Activated CD4-positive, alpha-beta T cell treated with anti-CD3 and anti-CD28 coated beads, Interleukin-10, Interleukin-2, amounts not matched to agents 100 ng/mL and 50 ng/mL, durations not matched to agents 16 hours and 8 hours (primary cell): ENCODE results near the gene PCDH10.
A peak's percentile ranks its signal among the peaks of the same experiment; 100 is the strongest.

Experiments used
- DNase-seq: peaks from one replicate; pipeline ENCODE4 v3.0.0-alpha.2; 2020

The PCDH10 gene

GRCh38 chr4:133148690-133149363, at the start of gene PCDH10:
Gene PCDH10 (plus strand): TSS chr4:133149294. CDS start chr4:133150141, 847 bp downstream.
- DNase-seq = peak; percentile 66

GRCh38 chr4:133102043-133102442, 47.1 kb upstream of the PCDH10 start:
- no peak for DNase-seq

GRCh38 chr4:133102612-133103409, 46.3 kb upstream of the PCDH10 start:
- DNase-seq = no peak

- no peak for DNase-seq
Observed at GRCh38 chr4:133112641-133113040, 36.5 kb upstream of the PCDH10 start.

- DNase-seq = no peak
Observed at GRCh38 chr4:133124746-133125145, 24.3 kb upstream of the PCDH10 start.

- no peak for DNase-seq
Observed at GRCh38 chr4:133127500-133127899, 21.6 kb upstream of the PCDH10 start.

- no peak for DNase-seq
Observed at GRCh38 chr4:133129237-133129636, 19.9 kb upstream of the PCDH10 start.

- no peak for DNase-seq
Observed at GRCh38 chr4:133130171-133130570, 18.9 kb upstream of the PCDH10 start.

GRCh38 chr4:133131829-133132460, 17.1 kb upstream of the PCDH10 start:
- no peak for DNase-seq

- DNase-seq = no peak
Observed at GRCh38 chr4:133136833-133137232, 12.3 kb upstream of the PCDH10 start.

GRCh38 chr4:133137571-133137970, 11.5 kb upstream of the PCDH10 start:
- no peak for DNase-seq

GRCh38 chr4:133143775-133144430, 5.2 kb upstream of the PCDH10 start:
- DNase-seq = no peak

GRCh38 chr4:133145241-133145640, 3.9 kb upstream of the PCDH10 start:
- no peak for DNase-seq

GRCh38 chr4:133145758-133146573, 3.1 kb upstream of the PCDH10 start:
- DNase-seq = no peak

- peak; percentile 39 for DNase-seq
Observed at GRCh38 chr4:133146574-133147241, 2.4 kb upstream of the PCDH10 start.

GRCh38 chr4:133147286-133147821, 1.7 kb upstream of the PCDH10 start:
- no peak for DNase-seq

- no peak for DNase-seq
Observed at GRCh38 chr4:133147921-133148689, 989 bp upstream of the PCDH10 start.

- no peak for DNase-seq
Observed at GRCh38 chr4:133149364-133149695, 236 bp downstream of the PCDH10 start.

GRCh38 chr4:133149932-133150471, 908 bp downstream of the PCDH10 start:
- no peak for DNase-seq

- no peak for DNase-seq
Observed at GRCh38 chr4:133150486-133151340, 1.6 kb downstream of the PCDH10 start.
